Adrenal gland (tissue), 5 donors: ENCODE measurements around the gene NRBP1.

Source experiments
- POLR2A ChIP-seq, 2 donors: fragments of 450-650 bp; IDR thresholded peaks; one replicate each; pipeline ENCODE4 v1.6.1; 2017; ENCODE audit warnings: antibody characterized with exemption in 2 of 2, mild to moderate bottlenecking in 2 of 2, moderate library complexity in 1 of 2
- TF ChIP-seq, protein P1 (sequence below), 6 experiments: fragments of 450-650 bp in 4 of 6; fragments of 200-600 bp in 2 of 6; sonication (generic) in 1 of 6; IDR thresholded peaks; 1 replicate in 5 of 6; 2 replicates in 1 of 6; pipeline versions ENCODE4 v1.5.1 to v1.8.0; 2016 to 2021; ENCODE audit warnings: antibody characterized with exemption in 6 of 6, mild to moderate bottlenecking in 2 of 6, moderate library complexity in 1 of 6
- donor health status: DM: no; HTN: no; CAD: no.

GRCh38 chr2:27409321-27410073, 18.9 kb upstream of the NRBP1 start, which contains the start of gene PPM1G:
- TF ChIP-seq, protein P1, sequence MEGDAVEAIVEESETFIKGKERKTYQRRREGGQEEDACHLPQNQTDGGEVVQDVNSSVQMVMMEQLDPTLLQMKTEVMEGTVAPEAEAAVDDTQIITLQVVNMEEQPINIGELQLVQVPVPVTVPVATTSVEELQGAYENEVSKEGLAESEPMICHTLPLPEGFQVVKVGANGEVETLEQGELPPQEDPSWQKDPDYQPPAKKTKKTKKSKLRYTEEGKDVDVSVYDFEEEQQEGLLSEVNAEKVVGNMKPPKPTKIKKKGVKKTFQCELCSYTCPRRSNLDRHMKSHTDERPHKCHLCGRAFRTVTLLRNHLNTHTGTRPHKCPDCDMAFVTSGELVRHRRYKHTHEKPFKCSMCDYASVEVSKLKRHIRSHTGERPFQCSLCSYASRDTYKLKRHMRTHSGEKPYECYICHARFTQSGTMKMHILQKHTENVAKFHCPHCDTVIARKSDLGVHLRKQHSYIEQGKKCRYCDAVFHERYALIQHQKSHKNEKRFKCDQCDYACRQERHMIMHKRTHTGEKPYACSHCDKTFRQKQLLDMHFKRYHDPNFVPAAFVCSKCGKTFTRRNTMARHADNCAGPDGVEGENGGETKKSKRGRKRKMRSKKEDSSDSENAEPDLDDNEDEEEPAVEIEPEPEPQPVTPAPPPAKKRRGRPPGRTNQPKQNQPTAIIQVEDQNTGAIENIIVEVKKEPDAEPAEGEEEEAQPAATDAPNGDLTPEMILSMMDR (IDR thresholded peaks at IDR 0.05) = no peak
- peak in 1 of 2 donors; percentile 61 for TF ChIP-seq POLR2A (IDR thresholded peaks at IDR 0.05)
